Stimulated activated CD8-positive, alpha-beta memory T cell treated with anti-CD3 and anti-CD28 coated beads, Interleukin-15, amount 100 ng/mL, for 1 hour (primary cell): ENCODE results near the gene SCAF4.
"Not testable (repeated sequence)": the region's sequence is repeated elsewhere in the genome, so short reads cannot be mapped to it uniquely, and the experiment has no call there.

Source experiments
- DNase-seq: peaks from one replicate; pipeline ENCODE4 v3.0.0-alpha.2; 2020; ENCODE audit warnings: low read depth

Gene SCAF4

DNA sequence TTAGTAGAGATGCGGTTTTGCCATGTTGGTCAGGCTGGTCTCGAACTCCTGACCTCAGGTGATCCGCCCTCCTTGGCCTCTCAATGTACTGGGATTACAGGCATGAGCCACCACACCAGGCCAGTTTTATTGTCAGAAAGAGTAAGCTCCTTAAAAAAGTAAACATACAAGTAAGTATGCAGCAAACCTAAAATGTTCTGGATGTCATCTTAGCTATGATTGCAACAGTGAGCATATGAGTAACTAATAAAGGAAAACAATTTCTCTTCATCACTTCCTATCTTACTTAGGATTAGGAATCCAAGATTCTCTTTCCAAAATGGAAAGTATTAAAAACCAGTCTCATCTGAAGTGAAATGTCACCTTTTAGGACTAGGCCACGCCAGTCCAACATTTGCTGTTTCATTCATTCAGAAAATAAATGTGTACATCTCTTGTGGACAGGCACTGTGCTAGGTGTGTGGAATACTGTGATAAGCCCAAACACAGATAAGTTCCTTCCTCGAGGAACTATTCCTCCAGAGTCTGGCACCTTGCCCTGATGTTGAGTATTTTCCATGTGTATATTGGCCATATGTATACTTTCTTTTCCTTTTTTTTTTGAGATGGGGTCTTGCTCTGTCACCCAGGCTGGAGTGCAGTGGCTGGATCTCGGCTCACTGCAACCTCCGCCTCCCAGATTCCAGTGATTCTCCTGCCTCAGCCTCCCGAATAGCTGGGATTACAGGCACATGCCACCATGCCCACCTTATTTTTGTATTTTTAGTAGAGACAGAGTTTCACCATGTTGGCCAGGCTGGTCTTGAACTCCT, 5.9 kb upstream of the SCAF4 start:
- not testable (repeated sequence) for DNase-seq

DNA sequence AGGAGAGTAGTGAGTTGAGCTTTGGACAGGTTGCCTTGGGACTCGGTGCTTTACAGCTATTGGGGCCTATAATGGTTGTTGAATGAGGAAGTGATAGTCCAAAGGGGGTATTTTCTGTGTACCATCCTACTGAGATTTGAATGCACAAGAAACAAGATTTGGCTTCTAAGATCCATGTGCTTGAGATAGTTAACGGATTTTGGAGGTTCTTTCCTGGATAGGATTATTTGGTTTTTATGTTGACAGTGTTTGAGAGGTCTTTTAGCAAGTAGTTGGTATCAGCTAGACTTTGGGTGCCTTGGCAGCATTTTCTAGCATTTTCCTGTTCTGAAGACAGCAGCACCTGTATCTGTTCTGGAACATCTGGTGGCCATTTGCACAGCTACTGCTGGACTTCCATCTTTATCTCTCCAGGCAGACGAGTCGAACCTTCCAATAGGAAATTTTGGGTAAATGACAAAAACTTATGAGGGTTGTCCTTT, 3.6 kb upstream of the SCAF4 start:
- DNase-seq = no peak

DNA sequence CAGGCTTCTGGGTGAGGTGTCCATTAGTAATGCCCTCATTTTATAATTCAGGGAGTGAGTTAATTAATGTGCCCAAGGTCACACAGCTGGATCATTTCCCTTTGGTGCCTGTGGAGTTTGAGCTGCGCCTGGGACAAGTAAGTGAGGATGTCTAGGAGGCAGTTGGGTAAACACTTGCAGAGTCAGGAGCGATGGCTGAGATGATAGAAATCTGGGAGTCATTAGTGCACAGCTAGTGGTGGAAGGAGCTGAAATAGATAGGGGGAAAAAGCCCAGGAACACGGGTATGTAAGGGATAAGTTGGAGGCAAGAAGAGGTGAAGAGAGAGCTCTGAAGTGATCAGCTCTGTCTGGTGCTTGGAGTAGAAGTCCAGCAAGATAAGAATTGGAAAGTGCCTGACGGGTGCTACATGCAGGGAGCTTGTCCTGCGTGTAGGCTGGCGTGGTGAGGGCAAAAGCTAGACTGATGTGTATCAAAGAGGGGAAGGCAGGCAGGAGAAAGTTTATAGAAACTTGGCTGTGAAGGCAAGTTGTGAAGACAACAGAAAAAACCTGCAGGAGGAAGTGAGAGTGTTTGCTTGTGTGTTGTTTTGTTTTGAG, 1.7 kb upstream of the SCAF4 start:
- no peak for DNase-seq

DNA sequence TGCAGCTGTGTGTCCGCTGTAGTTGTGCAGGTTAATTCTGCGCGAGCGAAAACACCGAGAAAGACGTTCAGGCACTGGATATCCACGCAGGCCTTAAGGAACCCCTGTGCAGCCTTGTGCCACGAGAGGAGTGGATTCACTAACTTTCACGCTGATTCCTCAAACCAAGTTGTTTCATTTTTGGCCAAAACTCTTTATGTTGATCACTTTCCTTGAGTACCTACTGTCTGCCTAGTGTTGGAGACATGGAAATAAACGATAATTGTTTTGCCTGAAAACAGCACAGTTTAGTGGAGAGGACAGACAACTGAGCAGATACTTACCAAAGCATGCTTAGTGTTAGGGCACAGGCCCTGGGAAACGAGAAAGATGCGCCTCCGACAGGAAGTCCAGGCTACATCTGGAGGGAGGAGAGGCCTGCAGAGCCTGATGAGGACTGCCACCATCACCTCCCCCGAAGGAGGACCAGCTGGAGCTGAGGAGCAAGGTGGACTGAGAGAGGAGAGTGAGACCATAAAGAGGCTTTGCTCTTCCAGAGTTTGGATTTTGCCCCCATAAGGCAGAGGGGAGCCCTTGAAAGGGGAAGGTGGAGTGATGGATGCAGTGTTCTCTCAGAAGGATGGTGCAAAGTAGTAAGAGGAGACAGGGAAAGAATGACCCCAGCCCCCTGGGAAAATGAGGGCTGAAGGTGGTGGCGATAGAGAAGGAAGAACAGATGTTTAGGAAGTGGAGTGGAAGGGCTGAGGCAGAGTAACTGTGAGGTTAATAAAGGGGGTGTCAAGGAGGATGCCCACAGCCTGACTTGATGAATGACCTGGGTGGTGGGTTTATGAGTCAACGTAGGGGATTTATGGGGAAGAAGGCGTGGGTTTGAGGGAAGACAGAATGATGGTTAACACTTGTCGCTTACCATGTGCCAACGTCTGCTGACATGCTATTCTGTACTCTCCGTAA, 956 bp upstream of the SCAF4 start:
- DNase-seq = no peak

DNA sequence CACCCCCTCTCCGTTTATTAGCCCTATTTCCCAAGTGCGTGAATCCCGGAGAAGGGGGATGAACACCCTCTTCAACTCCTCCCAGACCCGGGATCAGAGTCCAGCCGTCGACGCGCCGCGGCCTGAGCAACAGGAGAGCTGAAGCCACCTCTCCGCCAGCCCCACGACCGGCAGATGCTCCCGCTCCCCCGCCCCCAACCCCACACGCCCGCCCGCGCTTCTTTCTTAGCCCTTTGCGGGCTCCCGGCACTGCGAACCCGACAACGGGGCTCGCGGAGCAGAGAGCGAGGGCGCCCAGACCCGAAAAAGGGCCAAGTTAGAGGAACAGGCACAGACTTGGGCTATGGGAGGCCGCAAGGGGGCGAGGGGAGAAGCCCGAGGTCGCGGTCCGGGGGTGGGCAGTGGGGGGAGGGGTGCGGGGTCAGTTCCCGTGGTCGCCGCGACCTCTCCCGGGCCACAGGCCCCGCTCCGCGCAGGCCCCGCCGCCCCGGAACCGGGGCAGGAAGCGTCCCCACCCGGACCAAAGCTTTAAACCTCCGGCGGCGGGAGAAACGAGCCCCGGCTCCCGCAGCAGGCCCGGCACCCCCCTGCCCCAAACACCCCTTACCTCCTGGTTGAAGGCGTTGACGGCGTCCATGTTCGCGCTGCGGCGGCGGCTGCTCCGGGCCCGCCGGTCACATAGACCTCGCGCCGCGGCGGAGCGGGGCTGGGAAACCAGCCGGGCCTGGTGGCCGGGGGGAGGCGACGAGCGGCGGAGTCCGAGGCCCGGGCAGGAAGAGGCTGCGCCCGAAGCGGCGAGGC, 662 bp downstream of the SCAF4 start:
- peak; percentile 14 for DNase-seq

DNA sequence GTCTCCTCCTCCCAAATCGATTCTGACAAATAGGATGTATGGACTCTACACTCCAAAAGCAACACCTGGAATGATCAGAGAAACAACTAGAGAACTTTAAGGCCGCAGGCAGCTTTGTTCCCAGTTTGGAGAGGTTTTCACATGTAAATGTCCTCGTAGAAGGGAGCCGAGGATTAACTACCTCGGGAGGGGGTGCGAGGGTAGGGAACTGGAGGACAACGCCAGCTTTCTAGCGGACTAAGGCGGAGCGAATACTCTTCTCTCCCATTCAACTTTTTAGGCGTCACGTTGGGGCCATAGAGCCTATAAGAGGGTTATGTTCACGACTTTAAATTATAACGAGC, 1.2 kb downstream of the SCAF4 start:
- no peak for DNase-seq

DNA sequence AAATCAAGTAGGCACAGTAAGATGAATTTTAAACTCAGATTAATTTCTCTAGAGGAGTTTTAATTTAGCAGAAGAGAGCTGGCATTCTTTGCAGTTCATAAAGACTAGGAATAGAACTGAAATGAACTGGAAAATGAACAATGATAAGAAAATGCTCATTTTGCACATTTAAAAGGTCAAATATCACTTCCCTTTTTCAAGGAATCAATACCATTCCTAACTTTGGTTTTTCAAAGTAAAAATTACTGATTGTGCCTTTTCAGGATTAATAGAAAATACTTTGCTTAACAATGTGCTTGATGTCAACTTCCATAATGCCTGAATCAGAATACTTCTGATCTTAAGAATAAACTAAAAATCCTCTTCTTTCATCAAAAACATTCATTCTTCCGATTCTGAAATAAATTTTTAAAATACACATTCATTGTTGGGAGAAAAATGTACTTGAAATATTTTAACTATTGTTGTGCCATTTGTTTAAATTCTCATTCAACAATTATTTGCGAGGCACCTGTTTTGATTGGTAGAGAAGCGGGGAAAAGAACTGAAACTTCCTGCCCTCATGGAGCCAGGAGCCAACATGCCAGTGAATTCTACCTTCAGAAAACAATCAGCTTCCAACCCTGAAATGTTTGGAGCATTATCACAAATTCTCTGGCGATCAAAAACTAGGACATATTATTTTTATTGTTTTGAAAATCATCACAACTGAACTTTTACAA, 2.1 kb downstream of the SCAF4 start:
- DNase-seq = no peak

DNA sequence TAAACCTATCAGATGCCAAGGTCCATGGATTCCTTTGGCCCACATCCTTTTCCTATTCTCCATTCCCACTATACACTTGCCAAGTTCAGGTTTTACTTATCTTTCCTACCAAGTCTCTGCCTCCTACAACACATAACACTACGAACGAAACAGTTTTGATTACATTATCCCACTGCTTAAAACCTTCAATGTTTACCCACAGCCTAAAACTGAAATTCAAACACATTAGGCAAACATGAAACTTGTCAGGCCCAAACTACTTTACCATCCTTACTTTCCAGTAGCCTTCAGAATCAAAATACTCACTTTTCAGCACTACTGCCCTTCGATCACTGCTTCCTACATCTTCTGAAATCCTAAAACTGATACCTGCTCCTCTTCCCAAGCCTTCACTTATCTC, 3.0 kb downstream of the SCAF4 start:
- DNase-seq = no peak

DNA sequence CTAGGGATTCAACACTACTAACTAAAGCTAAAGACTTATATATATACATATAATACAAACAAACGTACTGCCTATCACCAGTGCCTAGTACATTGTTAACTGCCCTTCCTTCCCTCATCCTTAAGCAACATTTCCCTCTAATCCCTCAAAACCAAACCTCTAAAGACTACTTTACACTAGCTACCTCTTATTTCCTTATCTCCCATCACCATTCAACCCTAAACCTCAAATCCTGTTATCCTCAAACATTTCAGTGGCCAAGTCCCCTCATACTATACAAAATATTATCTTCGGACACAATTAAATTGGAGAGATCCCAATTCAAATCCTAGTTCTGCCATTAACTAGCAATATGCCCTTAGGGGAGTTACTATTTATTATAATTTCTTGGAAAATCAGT, 3.7 kb downstream of the SCAF4 start:
- no peak for DNase-seq

DNA sequence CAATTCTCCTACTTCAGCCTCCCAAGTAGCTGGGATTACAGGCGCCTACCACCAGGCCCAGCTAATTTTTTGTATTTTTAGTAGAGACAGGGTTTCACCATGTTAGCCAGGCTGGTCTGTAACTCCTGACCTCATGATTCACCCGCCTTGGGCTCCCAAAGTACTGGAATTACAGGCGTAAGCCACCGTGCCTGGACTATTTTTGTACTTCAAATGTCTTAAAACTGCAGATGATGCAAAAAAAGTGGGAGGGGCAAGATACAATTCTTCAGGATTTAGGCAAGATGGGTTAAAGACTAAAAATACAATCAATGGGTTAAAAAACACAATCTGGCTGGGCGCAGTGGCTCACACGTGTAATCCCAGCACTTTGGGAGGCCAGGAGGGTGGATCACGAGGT, 4.7 kb downstream of the SCAF4 start:
- no peak for DNase-seq

DNA sequence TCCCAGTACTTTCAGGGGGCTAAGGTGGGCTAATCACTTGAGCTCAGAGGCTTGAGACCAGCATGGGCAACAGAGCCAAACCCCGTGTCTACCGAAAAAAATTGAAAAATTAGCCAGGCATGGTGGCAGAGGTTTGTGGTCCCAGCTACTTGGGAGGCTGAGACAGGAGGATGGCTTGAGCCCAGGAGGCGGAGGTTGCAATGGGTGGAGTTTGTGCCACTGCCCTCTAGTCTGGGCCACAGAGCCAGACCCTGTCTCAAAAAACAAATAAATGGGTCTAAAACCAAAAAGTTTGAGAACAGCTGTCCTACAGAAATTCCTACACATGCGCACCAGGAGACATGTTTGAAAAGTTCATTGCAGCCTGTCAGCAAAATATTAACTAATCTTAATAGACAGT, 5.5 kb downstream of the SCAF4 start:
- DNase-seq = no peak

DNA sequence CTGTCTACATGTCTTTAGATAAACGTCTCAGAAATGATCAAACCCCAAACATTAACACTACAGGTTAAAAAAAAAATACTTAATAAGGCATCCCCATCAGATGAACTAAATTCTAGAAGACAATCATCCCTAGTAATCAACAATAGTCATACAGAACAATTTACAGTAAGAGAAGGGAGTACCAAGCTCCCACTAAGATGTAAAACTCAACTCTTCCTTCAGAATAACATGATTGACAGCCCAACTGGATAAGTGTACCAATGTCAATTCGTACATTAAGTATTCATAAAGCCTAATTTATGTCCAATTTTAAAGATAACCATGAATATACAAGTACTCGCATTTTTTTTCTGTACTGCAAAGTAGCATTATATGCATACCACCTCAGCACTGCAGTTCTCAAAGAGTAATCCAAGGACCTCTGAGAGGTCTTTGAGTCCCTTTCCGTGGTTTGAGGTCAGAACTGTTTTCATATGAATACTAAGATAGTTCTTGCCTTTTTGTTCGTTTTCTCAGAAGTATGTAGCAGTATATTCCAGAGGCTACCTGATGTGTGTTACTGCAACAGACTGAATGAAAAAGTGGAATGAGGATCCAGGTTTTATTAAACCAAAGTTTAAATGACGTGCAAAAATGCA, 6.6 kb downstream of the SCAF4 start:
- DNase-seq = no peak

DNA sequence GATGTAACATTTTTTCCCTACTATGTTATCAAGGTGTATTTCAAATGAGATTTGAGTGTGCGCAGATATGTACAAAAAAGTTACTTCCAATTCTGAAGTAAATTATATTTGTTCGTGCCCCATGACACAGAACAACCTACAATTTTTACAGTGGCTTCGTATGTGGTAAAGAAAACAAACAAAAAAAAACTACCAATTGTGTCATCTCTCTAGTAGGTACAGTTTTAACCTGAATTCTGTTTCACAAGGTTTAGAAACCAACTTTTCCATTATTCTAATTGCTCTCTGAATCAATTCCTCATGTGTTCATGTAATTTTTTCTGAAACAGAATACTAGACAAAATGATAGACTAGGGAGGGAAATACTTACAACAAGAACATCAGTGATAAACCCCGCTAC, 7.4 kb downstream of the SCAF4 start:
- no peak for DNase-seq

DNA sequence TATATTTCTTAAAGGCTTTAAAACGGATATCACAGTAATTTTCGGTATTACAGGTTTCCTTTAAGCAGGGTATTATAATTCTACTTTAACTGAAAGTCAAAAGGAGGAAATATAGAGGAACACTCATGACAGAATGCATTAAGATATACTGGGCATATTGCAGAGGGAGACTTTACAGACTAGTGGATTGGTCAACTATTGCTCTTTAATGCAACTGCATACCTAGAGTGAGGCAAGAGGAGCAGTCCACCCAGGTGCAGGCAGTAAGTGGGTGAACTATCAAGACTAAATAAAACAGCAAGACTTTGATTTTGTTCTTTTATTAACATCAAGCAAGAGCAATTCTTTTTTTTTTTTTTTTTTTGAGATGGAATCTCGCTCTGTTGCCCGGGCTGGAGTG, 10.5 kb downstream of the SCAF4 start:
- no peak for DNase-seq

DNA sequence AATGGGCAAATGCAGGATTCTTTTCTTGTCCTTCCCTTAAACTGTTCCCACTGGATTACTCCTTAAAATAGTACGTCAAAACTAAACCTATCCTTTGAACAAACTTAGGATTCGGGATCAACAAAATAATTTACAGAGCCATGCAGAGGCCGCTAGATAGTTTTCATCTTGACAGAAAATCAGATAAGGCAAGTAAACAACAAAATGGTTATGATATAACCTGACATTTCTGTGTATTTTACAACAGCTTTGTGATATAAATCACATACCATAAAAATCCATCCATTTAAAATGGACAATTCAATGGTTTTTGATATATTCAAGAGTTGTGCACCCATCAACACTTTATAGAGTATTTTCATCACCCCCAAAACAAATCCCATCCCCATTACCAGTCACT, 11.2 kb downstream of the SCAF4 start:
- no peak for DNase-seq

DNA sequence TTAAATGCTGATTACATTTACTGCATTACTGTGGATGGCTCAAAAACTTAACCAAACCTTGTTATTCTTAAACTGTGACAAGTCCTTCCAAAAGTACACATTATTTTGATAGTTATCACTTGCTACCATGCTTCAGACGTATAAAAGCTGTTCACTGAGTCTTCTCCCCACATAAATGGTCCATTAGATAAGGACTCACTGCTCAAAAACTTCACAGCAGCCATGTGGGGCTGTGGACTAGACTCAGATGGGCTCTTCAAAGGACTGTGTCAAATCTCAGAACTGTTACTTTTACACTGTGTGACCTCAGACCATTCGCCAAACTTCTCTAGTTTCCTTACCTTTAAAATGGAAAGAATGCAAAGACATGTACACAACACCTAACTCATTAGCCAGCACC, 11.6 kb downstream of the SCAF4 start:
- DNase-seq = no peak

DNA sequence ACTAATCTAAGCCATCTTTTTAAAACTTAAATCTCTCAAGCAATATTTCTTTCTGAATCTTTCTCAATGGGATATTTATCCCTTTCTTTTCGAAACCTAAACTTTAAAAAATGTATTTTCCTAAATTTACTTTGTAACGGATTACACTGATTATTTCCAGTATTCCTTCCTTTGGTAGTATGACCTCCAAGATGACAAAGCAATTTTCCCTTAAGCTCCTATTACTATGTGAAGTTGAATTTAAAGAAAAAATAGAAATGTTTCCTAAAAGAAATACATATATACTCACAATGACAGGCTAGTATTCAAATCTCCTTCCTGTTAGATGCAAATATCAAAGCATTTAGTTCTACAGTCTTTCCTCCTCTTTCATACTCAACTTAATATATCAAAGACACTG, 15.8 kb downstream of the SCAF4 start:
- no peak for DNase-seq

DNA sequence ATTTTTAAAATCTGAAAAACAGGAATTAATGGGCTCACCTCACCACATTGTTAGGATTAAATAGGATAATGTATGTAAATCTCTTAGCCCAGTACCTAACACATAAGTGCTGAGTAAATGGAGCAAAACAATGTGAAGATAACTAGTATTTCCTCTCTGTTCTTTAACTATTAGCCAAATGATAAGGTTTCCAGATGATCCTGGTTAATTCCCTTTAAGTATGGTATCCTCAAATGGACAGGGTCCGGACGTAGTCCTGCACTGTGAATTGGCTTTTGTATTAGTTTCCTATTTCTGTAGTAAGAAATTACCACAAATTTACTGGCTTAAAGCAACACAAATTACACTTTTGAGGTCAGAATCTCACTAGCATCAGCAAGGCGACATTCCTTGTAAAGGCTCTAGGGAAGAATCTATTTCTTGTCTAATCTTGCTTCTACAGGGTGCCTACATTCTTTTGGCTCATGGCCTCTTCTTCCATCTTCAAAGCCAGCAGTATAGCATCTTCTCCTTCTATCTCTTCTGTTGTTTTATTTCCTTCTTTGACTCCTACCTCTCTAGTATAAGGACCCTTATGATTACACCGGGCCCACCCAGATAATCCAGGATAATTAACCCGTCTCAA, 17.1 kb downstream of the SCAF4 start:
- DNase-seq = no peak

DNA sequence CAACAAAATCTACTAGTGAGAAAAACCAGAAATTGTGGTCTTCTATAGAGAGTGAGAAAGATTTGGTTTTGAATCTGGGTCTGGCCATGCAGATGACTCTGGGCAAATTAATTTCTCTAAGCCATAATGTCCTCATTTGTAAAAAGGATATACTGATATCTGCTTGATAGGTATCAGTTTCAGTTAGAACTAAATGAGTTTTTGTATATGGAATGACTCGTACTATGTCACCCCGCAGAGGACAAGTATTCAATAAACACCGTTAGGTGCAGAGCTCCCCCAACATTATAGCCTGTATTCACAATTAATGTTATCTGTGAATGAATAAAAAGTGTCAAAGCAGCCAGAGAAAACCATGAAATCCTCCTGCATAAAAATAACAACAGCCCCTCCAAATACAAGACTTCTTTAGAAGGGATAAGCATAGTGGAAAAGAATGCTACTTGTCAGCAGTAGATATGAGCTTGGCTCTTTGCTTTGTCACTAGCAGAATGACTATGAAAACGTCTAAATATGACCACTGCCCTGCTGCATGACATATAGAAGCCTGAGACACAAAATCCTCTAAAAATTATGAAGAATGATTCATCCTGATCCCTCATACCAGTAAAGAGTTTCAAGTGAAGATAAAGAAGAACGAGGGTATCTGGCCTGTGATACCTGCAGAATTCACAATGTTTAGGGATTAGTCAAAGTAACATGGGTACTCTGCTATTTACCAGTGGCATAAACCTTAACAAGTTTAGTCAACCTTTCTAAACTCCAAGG, 17.8 kb downstream of the SCAF4 start:
- no peak for DNase-seq

DNA sequence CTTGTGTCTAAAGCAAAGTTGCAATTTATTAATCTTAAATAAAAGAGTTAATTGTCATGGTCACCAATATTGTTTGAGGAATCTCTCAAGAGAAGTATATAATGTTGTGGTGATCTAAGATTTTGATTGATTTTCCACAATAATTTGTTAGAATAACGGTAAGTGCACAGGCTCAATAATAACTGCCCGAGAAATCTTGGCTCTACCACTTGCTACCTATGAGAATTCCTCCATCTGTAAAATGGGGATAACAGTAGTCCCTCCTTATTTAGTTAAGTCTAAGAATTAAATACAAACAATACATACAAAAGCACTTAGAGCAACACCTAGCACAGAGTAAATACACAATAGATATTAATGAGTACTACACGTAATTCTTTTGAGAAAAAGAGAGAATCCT, 18.8 kb downstream of the SCAF4 start:
- no peak for DNase-seq
